ENCODE measurements around the gene PNPLA6.
A peak's percentile ranks its signal among the peaks of the same experiment; 100 is the strongest.

The PNPLA6 gene

GRCh38 chr19:7515645-7516151, 19.8 kb upstream of the PNPLA6 start, which contains the start of gene ZNF358:
ZNF358 (plus strand) TSS chr19:7516103; CDS start chr19:7519243, 3,140 bp downstream.
- DNase-seq (ENCODE audit: low spot score): peak; percentile 69

GRCh38 chr19:7516333-7516732, 19.2 kb upstream of the PNPLA6 start:
- no peak for DNase-seq (ENCODE audit: low spot score)

- DNase-seq (ENCODE audit: low spot score): no peak
These were observed 18.6 kb upstream of the PNPLA6 start for GRCh38 chr19:7516878-7517277.

DNA sequence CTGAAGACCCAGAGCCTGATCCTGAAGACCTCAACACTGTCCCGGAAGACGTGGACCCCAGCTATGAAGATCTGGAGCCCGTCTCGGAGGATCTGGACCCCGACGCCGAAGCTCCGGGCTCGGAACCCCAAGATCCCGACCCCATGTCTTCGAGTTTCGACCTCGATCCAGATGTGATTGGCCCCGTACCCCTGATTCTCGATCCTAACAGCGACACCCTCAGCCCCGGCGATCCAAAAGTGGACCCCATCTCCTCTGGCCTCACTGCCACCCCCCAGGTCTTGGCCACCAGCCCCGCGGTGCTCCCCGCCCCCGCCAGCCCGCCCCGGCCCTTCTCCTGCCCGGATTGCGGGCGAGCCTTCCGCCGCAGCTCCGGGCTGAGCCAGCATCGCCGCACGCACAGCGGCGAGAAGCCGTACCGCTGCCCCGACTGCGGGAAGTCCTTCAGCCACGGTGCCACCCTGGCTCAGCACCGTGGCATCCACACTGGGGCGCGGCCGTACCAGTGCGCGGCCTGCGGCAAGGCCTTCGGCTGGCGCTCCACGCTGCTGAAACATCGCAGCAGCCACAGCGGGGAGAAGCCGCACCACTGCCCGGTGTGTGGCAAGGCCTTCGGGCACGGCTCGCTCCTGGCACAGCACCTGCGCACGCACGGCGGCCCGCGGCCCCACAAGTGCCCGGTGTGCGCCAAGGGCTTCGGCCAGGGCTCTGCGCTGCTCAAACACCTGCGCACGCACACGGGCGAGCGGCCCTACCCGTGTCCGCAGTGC, 16.0 kb upstream of the PNPLA6 start:
- DNase-seq (ENCODE audit: low spot score): no peak

DNA sequence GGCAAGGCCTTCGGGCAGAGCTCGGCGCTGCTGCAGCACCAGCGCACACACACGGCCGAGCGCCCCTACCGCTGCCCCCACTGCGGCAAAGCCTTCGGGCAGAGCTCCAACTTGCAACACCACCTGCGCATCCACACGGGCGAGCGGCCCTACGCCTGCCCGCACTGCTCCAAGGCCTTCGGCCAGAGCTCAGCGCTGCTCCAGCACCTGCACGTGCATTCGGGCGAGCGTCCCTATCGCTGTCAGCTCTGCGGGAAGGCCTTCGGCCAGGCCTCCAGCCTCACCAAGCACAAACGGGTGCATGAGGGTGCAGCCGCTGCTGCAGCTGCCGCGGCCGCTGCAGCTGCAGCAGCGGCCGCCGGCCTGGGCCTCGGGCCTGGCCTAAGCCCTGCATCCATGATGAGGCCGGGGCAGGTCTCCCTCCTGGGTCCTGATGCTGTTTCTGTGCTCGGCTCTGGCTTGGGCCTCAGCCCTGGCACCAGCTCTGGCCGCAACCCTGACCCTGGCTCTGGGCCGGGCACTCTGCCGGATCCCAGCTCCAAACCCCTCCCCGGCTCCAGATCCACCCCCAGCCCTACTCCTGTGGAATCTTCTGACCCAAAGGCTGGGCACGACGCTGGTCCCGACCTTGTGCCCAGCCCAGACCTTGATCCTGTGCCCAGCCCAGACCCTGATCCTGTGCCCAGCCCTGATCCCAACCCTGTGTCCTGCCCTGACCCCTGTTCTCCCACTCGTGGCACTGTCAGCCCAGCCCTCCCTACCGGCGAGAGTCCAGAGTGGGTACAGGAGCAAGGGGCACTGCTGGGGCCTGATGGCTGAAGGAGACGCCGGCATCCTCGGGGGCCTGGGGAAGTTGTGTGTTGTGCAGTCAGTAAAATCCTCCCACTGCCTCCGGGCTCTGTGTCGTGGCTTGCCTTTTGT, 15.1 kb upstream of the PNPLA6 start:
- DNase-seq (ENCODE audit: low spot score): no peak

GRCh38 chr19:7521551-7522071, 13.9 kb upstream of the PNPLA6 start:
- no peak for DNase-seq (ENCODE audit: low spot score)

GRCh38 chr19:7522072-7522922, 13.2 kb upstream of the PNPLA6 start, which contains the start of gene MCOLN1:
MCOLN1 (plus strand) TSS chr19:7522624; CDS start chr19:7522751, 127 bp downstream.
- peak; percentile 97 for DNase-seq (ENCODE audit: low spot score)

DNA sequence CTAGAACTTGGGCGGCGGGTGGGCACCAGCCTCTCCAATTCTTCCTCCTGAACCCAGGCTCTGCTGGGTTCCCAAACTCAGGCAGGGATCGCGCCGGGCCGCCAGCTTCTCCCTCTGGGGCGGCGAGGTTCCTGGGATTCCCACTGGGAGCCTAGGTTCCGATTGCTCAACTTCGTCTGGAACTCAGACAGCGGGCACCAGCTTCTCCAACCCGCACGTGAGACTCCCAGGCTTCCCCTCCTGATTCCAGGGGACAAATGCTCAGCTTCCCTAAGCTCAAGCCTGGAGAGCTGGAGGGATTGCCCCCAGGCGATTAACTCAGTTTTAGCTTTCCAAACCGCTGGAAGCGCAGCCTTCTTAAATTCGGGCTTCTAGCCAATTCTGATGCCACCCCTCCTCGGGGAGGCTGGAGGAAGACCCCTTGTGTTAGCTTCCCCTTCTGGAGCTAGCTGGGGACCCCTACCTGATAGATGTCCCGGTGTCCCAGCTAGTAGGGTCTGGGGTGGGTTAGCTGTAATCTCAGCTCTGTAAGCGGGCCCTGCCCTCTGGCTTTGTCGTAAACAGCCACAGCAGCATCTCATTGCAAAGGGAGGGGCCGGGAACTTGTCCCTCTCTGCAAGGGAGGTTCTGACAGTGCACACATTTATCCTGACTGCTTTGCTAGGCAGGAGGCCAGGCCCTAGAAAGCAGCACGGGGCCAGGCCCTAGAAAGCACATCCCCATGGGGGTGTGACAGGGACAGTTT, 12.4 kb upstream of the PNPLA6 start:
- DNase-seq (ENCODE audit: low spot score): no peak

DNA sequence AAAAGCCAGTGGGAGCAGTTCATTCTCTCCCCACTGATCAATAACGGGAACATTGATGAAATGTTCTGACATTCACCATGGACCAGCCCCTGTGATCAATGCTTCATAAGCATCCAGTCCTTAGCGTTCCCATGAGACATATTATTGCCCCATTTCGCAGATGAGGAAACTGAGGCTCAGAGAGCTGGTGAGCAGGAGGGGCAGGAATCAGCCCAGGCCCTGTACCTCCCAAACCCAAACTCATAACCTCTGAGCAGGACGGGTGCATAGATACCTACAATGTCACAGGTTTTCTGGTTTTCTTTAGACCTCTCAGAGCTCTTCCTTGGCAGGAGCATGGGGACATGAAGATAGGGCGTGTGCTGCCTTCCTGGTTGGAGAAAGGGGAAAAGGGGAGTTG, 11.0 kb upstream of the PNPLA6 start:
- no peak for DNase-seq (ENCODE audit: low spot score)

GRCh38 chr19:7524992-7525739, 10.4 kb upstream of the PNPLA6 start:
- DNase-seq (ENCODE audit: low spot score): no peak

DNA sequence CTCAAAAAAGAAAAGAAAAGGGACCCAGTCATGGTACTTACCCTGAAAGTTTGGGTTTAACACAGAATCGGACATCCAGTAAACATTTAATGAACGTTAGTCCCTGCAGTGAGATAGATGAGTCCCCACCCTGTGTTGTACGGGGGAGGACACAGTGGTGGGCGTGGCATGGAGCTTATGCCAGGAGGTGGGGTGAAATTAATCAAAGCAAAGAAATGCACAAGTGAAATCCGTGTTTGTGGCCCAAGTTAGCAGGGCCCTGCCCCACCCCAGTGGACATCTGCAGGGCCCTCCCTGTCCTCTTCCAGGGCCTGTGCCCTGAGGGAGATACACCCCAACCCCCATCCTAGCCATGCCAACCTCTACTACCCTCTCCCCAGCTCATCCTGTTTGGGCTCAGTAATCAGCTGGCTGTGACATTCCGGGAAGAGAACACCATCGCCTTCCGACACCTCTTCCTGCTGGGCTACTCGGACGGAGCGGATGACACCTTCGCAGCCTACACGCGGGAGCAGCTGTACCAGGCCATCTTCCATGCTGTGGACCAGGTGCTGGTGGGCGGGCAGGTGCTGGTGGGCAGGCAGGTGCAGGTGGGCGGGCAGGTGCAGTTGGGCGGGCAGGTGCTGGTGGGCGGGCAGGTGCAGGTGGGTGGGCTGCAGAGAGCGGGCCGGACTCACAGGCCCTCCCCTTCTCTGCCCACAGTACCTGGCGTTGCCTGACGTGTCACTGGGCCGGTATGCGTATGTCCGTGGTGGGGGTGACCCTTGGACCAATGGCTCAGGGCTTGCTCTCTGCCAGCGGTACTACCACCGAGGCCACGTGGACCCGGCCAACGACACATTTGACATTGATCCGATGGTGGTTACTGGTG, 9.2 kb upstream of the PNPLA6 start:
- no peak for DNase-seq (ENCODE audit: low spot score)

- no peak for DNase-seq (ENCODE audit: low spot score)
These were observed 7.9 kb upstream of the PNPLA6 start for GRCh38 chr19:7527516-7528191.

DNA sequence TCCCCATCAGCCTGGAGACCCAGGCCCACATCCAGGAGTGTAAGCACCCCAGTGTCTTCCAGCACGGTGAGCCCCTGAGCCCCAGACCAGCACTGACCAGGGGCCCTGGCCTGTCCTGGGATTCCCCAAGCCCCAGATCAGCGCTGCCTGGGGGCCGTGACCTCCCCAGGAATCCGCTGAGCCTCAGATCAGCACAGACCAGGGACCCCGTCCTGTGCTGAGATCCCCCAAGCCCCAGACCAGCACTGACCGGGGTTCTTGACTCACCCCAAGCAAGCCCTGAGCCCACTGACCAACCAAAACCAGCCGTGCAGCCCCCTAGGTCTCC, 7.4 kb upstream of the PNPLA6 start:
- DNase-seq (ENCODE audit: low spot score): no peak

DNA sequence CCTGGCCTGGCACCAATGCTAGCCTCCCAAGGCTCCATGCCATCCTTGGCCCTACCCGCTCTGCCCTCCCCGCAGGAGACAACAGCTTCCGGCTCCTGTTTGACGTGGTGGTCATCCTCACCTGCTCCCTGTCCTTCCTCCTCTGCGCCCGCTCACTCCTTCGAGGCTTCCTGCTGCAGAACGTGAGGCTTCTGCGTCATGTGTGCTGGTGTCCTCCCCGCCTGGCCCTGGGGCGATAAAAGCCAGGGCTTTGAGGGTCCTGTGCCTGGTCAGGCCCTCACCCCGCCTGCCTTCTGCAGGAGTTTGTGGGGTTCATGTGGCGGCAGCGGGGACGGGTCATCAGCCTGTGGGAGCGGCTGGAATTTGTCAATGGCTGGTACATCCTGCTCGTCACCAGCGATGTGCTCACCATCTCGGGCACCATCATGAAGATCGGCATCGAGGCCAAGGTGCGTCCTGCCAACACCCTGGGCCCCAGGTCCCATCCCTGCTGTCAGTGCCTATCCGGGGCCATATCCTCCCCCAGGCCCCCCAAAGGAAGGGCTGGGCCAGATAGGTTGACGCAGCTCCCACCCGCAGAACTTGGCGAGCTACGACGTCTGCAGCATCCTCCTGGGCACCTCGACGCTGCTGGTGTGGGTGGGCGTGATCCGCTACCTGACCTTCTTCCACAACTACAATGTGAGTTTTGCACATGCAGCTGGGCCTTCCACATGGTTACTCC, 6.8 kb upstream of the PNPLA6 start:
- no peak for DNase-seq (ENCODE audit: low spot score)

DNA sequence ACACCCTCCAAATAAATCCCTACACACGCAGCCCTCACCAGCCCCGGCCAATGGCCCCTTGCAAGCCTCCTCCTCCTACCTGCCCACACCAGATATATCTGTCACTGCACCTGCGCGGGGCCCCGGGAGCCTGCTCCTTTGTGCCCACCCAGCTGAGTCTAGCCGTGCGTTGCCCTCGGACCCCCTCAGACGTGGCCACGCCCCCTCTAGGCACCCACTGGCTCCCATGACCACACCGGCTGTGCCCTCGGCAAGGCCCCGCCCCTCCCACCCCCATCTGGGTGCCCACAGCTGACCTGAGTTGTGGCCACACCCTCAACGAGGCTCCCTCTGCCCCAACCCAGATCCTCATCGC, 6.3 kb upstream of the PNPLA6 start:
- no peak for DNase-seq (ENCODE audit: low spot score)

DNA sequence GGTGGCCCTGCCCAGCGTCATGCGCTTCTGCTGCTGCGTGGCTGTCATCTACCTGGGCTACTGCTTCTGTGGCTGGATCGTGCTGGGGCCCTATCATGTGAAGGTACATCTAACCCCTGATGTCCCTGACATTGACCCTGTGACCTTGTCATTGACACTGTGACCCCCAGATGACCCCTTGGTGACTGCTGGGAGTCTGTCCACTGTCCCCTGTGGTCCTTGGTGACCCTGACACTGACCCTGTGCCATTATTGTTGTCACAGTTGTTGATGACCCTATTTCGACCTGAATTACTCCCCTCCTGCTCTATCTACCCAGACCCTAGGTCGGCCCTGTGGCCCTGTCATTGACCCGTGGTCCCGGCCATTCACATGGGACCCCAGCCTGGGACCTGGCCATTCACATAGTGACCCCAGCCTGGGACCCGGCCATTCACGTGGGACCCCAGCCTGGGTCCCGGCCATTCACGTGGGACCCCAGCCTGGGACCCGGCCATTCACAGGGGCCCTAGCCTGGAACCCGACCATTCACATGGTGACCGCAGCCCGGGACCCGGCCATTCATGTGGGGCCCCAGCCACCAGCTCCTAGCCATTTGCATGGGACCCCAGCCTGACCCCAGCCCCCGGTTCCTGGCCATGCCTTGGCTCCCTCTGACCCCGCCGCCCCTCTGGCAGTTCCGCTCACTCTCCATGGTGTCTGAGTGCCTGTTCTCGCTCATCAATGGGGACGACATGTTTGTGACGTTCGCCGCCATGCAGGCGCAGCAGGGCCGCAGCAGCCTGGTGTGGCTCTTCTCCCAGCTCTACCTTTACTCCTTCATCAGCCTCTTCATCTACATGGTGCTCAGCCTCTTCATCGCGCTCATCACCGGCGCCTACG, 5.7 kb upstream of the PNPLA6 start:
- no peak for DNase-seq (ENCODE audit: low spot score)

- peak; percentile 76 for DNase-seq (ENCODE audit: low spot score)
These were observed 2.1 kb upstream of the PNPLA6 start for GRCh38 chr19:7533281-7533885.
